ENCODE results near the gene CCER1.

DNA sequence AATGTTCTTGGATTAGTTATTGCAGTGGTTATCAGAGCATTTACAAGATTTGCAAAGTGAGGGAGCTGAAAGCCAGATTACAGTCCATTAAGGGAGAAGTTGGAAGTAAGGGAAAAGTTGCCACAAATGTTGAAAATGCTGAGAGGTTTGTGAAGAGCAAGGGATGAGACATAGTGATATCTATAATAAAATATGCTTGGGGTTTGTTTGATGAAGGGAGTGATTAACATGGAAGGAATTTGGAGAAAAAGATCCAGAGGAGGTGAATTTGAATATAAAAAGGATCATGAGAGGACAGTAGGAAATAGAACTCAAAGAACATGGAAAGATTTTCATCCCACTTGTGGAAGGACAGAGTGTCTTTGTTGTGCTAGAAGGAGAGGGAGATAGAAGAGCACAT, 19.3 kb upstream of the CCER1 start:
- no peak for TF ChIP-seq CTCF (IDR thresholded peaks at IDR 0.05)
- no peak for TF ChIP-seq REST (IDR thresholded peaks at IDR 0.05; ENCODE audit: insufficient read depth in 1 of 2, low read depth in 2 of 2, low read length in 1 of 2)
- no peak for TF ChIP-seq TCF7L2 (IDR thresholded peaks at IDR 0.05; ENCODE audit: low read depth, low read length)

Measured in Panc1 (cell line).